GM12878 (cell line): ENCODE measurements around the gene ZNF827. TPM values are rescaled to one million over a fixed set of nuclear protein-coding genes. Genes with fewer than 3 reads are reported as not detected.
A peak's percentile ranks its signal among the peaks of the same experiment; 100 is the strongest.

Source experiments
- ATAC-seq: fragments of 200-7000 bp; cut with Tn5 transposase; 3 replicates; pipeline ENCODE4 v1.9.1; 2020; ENCODE audit warnings: mild to moderate bottlenecking, moderate library complexity
- BruUV-seq: library from RNA; stranded (reverse); fragments of 400-500 nt; replicated peaks from 2 replicates; lab custom pipeline; 2021; lab: Mats Ljungman, UMichigan
- CTCF ChIA-PET: fragments of 300-600 bp; sonication (Branson Sonifier 250); formaldehyde crosslinking; extraction: SDS; loops from one replicate; lab custom pipeline; 2021; ENCODE audit warnings: inconsistent platforms; lab: Yijun Ruan, JAX
- POLR2A ChIA-PET: fragments of 350-600 bp; formaldehyde crosslinking; extraction: SDS; loops from one replicate; lab custom pipeline; 2021; ENCODE audit warnings: inconsistent platforms; lab: Charles Lee
- RAD21 ChIA-PET: fragments of 300-600 bp; sonication (Branson Sonifier 250); formaldehyde crosslinking; loops from one replicate; lab custom pipeline; 2023; ENCODE audit warnings: antibody characterized with exemption; ENCODE audit not compliant: unreplicated experiment; lab: Charles Lee
- SMC1A ChIA-PET: fragments of 300-600 bp; sonication (Branson Sonifier 250); formaldehyde crosslinking; loops from one replicate; lab custom pipeline; 2023; ENCODE audit not compliant: unreplicated experiment, uncharacterized antibody; lab: Charles Lee
- DNase-seq: peaks from one replicate; pipeline ENCODE4 v3.0.0-alpha.2; 2011; ENCODE audit warnings: low read depth, low spot score
- FAIRE-seq: peaks from 3 replicates; lab custom pipeline; 2011; peaks lifted over from hg19 to GRCh38; lab: Jason Lieb, UNC
- H2AFZ ChIP-seq: 2 replicates; pipeline ENCODE4 v1.6.0; 2011; ENCODE audit warnings: low read depth, low read length, control low read depth; ENCODE audit not compliant: control insufficient read depth
- H3K27ac ChIP-seq: 2 replicates; pipeline ENCODE4 v1.5.1; 2011; ENCODE audit warnings: control low read depth; ENCODE audit not compliant: control insufficient read depth, insufficient read depth
- H3K27me3 ChIP-seq, 2 experiments: replicated peaks in 1 of 2; 2 replicates each; pipeline versions ENCODE4 v1.6.0 to v1.6.1; 2011; ENCODE audit warnings: low read length in 1 of 2; ENCODE audit not compliant: control insufficient read depth in 2 of 2, insufficient read depth in 2 of 2
- H3K36me3 ChIP-seq, 2 experiments: 2 replicates each; pipeline ENCODE4 v1.5.1; 2011; ENCODE audit warnings: low read length in 1 of 2; ENCODE audit not compliant: control insufficient read depth in 2 of 2, insufficient read depth in 2 of 2
- H3K4me1 ChIP-seq: 2 replicates; pipeline ENCODE4 v1.6.1; 2011; ENCODE audit warnings: mild to moderate bottlenecking, low read length, moderate library complexity, mixed read lengths; ENCODE audit not compliant: control insufficient read depth, insufficient read depth
- H3K4me2 ChIP-seq: 2 replicates; pipeline ENCODE4 v1.6.0; 2011; ENCODE audit warnings: control low read depth; ENCODE audit not compliant: control insufficient read depth, insufficient read depth
- H3K4me3 ChIP-seq: fragments of 200-600 bp; sonication (generic); 2 replicates; pipeline ENCODE4 v1.5.1; 2016
- H3K79me2 ChIP-seq: 2 replicates; pipeline ENCODE4 v1.6.0; 2011; ENCODE audit warnings: low read length; ENCODE audit not compliant: control insufficient read depth, insufficient read depth
- H3K9ac ChIP-seq: 2 replicates; pipeline ENCODE4 v1.8.0; 2011; ENCODE audit warnings: low read length, control low read depth, mixed read lengths; ENCODE audit not compliant: control insufficient read depth, insufficient read depth
- H3K9me3 ChIP-seq: replicated peaks from 3 replicates; pipeline ENCODE4 v1.5.1; 2011; ENCODE audit warnings: mild to moderate bottlenecking, low read length; ENCODE audit not compliant: control insufficient read depth, insufficient read depth
- H4K20me1 ChIP-seq: 2 replicates; pipeline ENCODE4 v1.6.0; 2011; ENCODE audit not compliant: control insufficient read depth, insufficient read depth
- HDAC2 ChIP-seq: fragments of 200-600 bp; sonication (generic); IDR thresholded peaks from 2 replicates; pipeline ENCODE4 v1.6.1; 2017
- IRF4 ChIP-seq: IDR thresholded peaks from 2 replicates; pipeline ENCODE4 v1.6.1; 2011; ENCODE audit warnings: low read depth, low read length
- JUND ChIP-seq: IDR thresholded peaks from 2 replicates; pipeline ENCODE4 v1.6.1; 2012; ENCODE audit warnings: low read depth, mild to moderate bottlenecking, low read length, improper control_type of control experiment, moderate library complexity
- LARP7 ChIP-seq: fragments of 450-650 bp; IDR thresholded peaks from 2 replicates; pipeline ENCODE4 v1.6.1; 2017; ENCODE audit warnings: mild to moderate bottlenecking
- RB1 ChIP-seq: fragments of 450-650 bp; formaldehyde crosslinking; IDR thresholded peaks from 2 replicates; pipeline ENCODE4 v1.6.1; 2017; ENCODE audit warnings: mild to moderate bottlenecking, borderline replicate concordance
- WGBS: methylation state at CpG from one replicate; pipeline ENCODE4 v1.1.6; 2016; ENCODE audit warnings: low lambda C conversion rate; ENCODE audit not compliant: insufficient replicate concordance, insufficient coverage; ENCODE audit errors: missing lambda C conversion rate; 5-methylcytosine and 5-hydroxymethylcytosine counted together
- in situ Hi-C: fragments of 300-500 bp; cut with MboI; formaldehyde crosslinking; loops from 9 replicates; pipeline ENCODE4 v1.14.3; 2018; ENCODE audit warnings: mixed read lengths
- intact Hi-C: fragments of 100-400 bp; cut with micrococcal nuclease; formaldehyde crosslinking; loops from one replicate; pipeline ENCODE4 v1.14.2; 2022; ENCODE audit not compliant: unreplicated experiment
- polyA plus RNA-seq, 11 experiments: library from polyadenylated mRNA; depleted of rRNA in 4 of 11; unstranded in 6 of 11; stranded (reverse) in 5 of 11; fragments of >200 nt; fragmentation: Nextera tagmentation in 4 of 11; fragmentation: Illumina TruSeq in 1 of 11; extraction: Ambion mirVana in 4 of 11; extraction: Trizol in 1 of 11; gene quantifications; 1 replicate in 1 of 11; 2 replicates in 10 of 11; pipeline versions ENCODE4 v1.2.1 to v1.2.3, GENCODE V29; 2011 to 2016; ENCODE audit warnings: inconsistent platforms in 2 of 11, missing spikeins in 2 of 11, low read depth in 1 of 11
- total RNA-seq, 4 experiments: library from RNA; depleted of rRNA in 3 of 4; stranded (reverse); fragments of >200 nt in 3 of 4; fragmentation: Illumina TruSeq in 1 of 4; extraction: Trizol in 1 of 4; gene quantifications; 2 replicates each; pipeline versions ENCODE4 v1.2.1 to v1.2.3, GENCODE V29; 2013 to 2021
- TF ChIP-seq, protein P1 (sequence below): fragments of 450-650 bp; IDR thresholded peaks from 2 replicates; pipeline ENCODE4 v1.6.1; 2017; ENCODE audit warnings: borderline replicate concordance
- TF ChIP-seq, protein P2 (sequence below): fragments of 450-650 bp; IDR thresholded peaks from 2 replicates; pipeline ENCODE4 v1.6.1; 2016; ENCODE audit warnings: mild to moderate bottlenecking
- TF ChIP-seq, protein P3 (sequence below): fragments of 450-650 bp; formaldehyde crosslinking; IDR thresholded peaks from 2 replicates; pipeline ENCODE4 v1.5.0; 2022; ENCODE audit warnings: mild to moderate bottlenecking, missing genetic modification characterization

The ZNF827 gene
- total and polyA plus RNA-seq, 10 of the 15 experiments (the other 5 are each of a cell fraction or from before 2014, with no cell fraction given) = 3.8 to 31.5 (median 13.6) TPM

DNA sequence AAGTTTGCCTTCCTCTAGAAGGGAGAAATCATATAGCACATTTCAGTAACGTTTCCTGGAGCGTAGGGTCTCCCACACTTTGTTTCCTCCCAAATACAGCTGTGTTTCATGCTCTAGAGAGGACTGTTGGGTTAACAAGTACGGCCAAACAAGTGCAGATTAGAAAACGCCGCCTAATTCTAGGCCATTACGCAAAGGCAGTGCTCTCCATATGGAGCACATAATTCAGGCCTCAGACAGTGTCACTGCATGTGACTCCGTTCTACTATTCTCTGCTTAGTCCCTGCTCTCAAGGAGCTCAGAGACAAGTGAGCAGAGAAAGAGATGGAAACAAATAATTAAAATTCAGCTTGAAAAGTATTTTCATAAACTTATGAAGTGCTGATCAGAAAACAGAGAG, 11.6 kb downstream of the ZNF827 start:
- Histone ChIP-seq H3K79me2 (peaks cover 97% of the 10 kb centered on the region), H2AFZ (no peak overlapping the region), H3K9ac (no peak overlapping the region), H3K9me3 (peaks cover 15% of the 10 kb centered on the region), H3K4me2 (no peak overlapping the region)
- ChIA-PET SMC1A (interaction anchor here (1.2 to 2.3 kb wide), 4 partner anchors 9 to 39 kb away, joined by 3 to 8 read pairs (median 6); no protein-coding TSS in a partner anchor), POLR2A (interaction anchor here (1.2 to 1.6 kb wide), 2 partner anchors 9 to 48 kb away, joined by 5 to 7 read pairs; no protein-coding TSS in a partner anchor), RAD21 (no interaction called here)
- DNase-seq = no peak
- 100% methylated on average over 7 of the region's 7 CpGs for WGBS
- in situ Hi-C loops = no loop called here
- TF ChIP-seq, protein P1, sequence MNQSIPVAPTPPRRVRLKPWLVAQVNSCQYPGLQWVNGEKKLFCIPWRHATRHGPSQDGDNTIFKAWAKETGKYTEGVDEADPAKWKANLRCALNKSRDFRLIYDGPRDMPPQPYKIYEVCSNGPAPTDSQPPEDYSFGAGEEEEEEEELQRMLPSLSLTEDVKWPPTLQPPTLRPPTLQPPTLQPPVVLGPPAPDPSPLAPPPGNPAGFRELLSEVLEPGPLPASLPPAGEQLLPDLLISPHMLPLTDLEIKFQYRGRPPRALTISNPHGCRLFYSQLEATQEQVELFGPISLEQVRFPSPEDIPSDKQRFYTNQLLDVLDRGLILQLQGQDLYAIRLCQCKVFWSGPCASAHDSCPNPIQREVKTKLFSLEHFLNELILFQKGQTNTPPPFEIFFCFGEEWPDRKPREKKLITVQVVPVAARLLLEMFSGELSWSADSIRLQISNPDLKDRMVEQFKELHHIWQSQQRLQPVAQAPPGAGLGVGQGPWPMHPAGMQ = no peak
- TF ChIP-seq LARP7 (no peak), JUND (no peak)
- TF ChIP-seq, all 136 proteins: peak for 0
- ATAC-seq (no peak), FAIRE-seq (no peak)
- no TSS peak for BruUV-seq
- Histone ChIP-seq H3K27me3 (no peaks in the 10 kb centered on the region), H3K36me3 (peaks cover 0 to 4% of the 10 kb centered on the region in 2 experiments; a peak in 3 of 4 replicates), H3K4me1 (peaks cover 18% of the 10 kb centered on the region; the same call in 1 of the 2 replicates), H4K20me1 (no peaks in the 10 kb centered on the region), H3K4me3 (no peak overlapping the region), H3K27ac (no peak overlapping the region)
- CTCF ChIA-PET = interaction anchor here (1.1 kb wide), 1 partner anchor 27 kb away, joined by 3 read pairs; no protein-coding TSS in a partner anchor
- intact Hi-C loops = no loop called here

DNA sequence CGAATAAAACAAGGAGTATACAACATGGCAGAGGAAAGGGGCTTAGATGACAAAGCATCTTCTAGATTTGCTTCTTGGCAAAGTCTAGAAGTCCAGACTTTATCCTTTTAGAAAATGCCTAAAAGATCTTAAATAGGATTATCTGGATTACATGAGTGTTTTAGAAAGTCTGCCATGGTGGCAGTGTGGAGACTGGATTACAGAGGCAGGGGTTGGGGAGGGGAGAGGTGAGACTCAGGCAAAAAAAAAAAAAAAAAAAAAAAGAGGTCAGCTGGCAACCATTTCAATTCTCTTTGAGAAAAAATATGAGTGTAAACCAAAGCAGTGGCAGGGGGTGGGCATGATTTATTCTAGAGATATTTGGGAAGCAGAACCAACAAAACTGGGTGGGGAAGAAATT, 17.4 kb downstream of the ZNF827 start:
- DNase-seq (no peak), ATAC-seq (no peak), FAIRE-seq (no peak)
- Histone ChIP-seq H4K20me1 (no peaks in the 10 kb centered on the region), H3K27ac (no peak overlapping the region), H3K79me2 (peaks cover 81% of the 10 kb centered on the region), H3K4me1 (no peaks in the 10 kb centered on the region), H3K27me3 (no peaks in the 10 kb centered on the region), H3K4me2 (no peak overlapping the region), H2AFZ (no peak overlapping the region), H3K4me3 (no peak overlapping the region), H3K9me3 (peaks cover 7% of the 10 kb centered on the region), H3K36me3 (no peaks in the 10 kb centered on the region; a peak in 3 of 4 replicates), H3K9ac (no peak overlapping the region)
- SMC1A ChIA-PET = interaction anchor here (0.6 to 1.7 kb wide), 5 partner anchors 10 to 156 kb away, joined by 3 to 5 read pairs (median 4); no protein-coding TSS in a partner anchor
- POLR2A ChIA-PET = no interaction called here
- 87% methylated on average over 1 of the region's 1 CpG for WGBS
- intact Hi-C loops (no loop called here), in situ Hi-C loops (no loop called here)
- BruUV-seq = TSS peak; percentile 5
- CTCF ChIA-PET = no interaction called here
- RAD21 ChIA-PET = interaction anchor here (0.9 kb wide), 1 partner anchor 43 kb away, joined by 3 read pairs; no protein-coding TSS in a partner anchor
- no peak for TF ChIP-seq IRF4
- no peak for TF ChIP-seq RB1
- TF ChIP-seq, protein P2, sequence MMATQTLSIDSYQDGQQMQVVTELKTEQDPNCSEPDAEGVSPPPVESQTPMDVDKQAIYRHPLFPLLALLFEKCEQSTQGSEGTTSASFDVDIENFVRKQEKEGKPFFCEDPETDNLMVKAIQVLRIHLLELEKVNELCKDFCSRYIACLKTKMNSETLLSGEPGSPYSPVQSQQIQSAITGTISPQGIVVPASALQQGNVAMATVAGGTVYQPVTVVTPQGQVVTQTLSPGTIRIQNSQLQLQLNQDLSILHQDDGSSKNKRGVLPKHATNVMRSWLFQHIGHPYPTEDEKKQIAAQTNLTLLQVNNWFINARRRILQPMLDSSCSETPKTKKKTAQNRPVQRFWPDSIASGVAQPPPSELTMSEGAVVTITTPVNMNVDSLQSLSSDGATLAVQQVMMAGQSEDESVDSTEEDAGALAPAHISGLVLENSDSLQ = no peak
- no peak for TF ChIP-seq HDAC2
- TF ChIP-seq, protein P3, sequence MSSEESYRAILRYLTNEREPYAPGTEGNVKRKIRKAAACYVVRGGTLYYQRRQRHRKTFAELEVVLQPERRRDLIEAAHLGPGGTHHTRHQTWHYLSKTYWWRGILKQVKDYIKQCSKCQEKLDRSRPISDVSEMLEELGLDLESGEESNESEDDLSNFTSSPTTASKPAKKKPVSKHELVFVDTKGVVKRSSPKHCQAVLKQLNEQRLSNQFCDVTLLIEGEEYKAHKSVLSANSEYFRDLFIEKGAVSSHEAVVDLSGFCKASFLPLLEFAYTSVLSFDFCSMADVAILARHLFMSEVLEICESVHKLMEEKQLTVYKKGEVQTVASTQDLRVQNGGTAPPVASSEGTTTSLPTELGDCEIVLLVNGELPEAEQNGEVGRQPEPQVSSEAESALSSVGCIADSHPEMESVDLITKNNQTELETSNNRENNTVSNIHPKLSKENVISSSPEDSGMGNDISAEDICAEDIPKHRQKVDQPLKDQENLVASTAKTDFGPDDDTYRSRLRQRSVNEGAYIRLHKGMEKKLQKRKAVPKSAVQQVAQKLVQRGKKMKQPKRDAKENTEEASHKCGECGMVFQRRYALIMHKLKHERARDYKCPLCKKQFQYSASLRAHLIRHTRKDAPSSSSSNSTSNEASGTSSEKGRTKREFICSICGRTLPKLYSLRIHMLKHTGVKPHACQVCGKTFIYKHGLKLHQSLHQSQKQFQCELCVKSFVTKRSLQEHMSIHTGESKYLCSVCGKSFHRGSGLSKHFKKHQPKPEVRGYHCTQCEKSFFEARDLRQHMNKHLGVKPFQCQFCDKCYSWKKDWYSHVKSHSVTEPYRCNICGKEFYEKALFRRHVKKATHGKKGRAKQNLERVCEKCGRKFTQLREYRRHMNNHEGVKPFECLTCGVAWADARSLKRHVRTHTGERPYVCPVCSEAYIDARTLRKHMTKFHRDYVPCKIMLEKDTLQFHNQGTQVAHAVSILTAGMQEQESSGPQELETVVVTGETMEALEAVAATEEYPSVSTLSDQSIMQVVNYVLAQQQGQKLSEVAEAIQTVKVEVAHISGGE (CRISPR knock-in tag) = no peak
